Fibroblast of mammary gland (primary cell): ENCODE measurements around the gene FLT3LG.
"Not testable (repeated sequence)": the region's sequence is repeated elsewhere in the genome, so short reads cannot be mapped to it uniquely, and the experiment has no call there.

Experiments
- DNase-seq: peaks from one replicate; pipeline ENCODE4 v3.0.0-alpha.2; 2010; ENCODE audit warnings: low read depth
- H3K4me3 ChIP-seq: 2 replicates; pipeline ENCODE4 v1.5.1; 2011; ENCODE audit warnings: low read depth, mild to moderate bottlenecking, low read length, moderate library complexity; ENCODE audit not compliant: control insufficient read depth
- TF ChIP-seq, protein P1 (sequence below): conservative IDR thresholded peaks from 2 replicates; pipeline ENCODE4 v1.5.1; 2011; ENCODE audit warnings: low read depth, low read length, inconsistent platforms; ENCODE audit not compliant: control insufficient read depth, insufficient read depth

FLT3LG gene

GRCh38 chr19:49453757-49454240 lies 20.2 kb upstream of the FLT3LG start:
- peak overlapping the region; percentile 88 for H3K4me3 ChIP-seq
- TF ChIP-seq, protein P1, sequence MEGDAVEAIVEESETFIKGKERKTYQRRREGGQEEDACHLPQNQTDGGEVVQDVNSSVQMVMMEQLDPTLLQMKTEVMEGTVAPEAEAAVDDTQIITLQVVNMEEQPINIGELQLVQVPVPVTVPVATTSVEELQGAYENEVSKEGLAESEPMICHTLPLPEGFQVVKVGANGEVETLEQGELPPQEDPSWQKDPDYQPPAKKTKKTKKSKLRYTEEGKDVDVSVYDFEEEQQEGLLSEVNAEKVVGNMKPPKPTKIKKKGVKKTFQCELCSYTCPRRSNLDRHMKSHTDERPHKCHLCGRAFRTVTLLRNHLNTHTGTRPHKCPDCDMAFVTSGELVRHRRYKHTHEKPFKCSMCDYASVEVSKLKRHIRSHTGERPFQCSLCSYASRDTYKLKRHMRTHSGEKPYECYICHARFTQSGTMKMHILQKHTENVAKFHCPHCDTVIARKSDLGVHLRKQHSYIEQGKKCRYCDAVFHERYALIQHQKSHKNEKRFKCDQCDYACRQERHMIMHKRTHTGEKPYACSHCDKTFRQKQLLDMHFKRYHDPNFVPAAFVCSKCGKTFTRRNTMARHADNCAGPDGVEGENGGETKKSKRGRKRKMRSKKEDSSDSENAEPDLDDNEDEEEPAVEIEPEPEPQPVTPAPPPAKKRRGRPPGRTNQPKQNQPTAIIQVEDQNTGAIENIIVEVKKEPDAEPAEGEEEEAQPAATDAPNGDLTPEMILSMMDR, result no peak
- no peak for DNase-seq

DNA sequence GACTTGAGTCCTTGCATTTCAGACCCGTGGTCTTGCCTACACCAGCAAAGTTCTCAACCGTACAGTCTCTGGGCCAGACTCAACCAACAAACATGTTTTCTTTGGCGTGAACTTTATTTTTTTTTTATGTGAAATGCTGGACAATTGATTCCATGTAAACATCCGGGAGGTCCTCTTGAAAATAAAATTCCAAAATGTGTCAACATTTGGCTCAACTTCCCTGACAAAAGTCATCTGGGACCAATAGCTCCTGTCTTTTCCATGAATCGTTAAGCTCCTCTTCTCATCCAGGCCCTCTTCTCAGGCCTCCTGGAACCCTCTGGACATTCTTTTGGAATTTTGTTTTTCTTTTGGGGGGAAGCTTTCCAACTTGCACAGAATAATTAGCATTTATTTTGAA lies 18.2 kb upstream of the FLT3LG start:
- no peak overlapping the region for H3K4me3 ChIP-seq
- peak; percentile 42 for DNase-seq
- TF ChIP-seq, protein P1, result no peak

DNA sequence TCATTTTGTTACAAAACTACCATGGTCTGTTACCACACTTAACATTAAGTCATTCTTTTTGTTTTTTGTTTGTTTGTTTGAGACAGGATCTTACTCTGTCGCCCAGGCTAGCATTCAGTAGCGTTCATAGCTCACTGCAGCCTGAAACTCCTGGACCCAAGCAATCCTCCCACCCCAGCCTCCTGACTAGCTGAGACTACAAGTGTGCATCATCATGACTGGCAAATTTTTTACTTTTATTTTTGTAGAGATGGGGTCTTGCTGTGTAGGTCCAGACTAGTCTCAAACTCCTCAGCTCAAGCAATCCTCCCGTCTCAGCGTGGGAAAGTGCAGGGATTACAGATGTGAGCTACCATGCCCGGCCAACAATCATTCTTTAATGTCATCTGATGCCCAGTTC lies 17.7 kb upstream of the FLT3LG start:
- DNase-seq, result no peak
- H3K4me3 ChIP-seq, result no peak overlapping the region
- TF ChIP-seq, protein P1, result no peak

GRCh38 chr19:49458567-49458903 lies 15.5 kb upstream of the FLT3LG start:
- no peak for DNase-seq
- TF ChIP-seq, protein P1, result no peak
- no peak overlapping the region for H3K4me3 ChIP-seq

GRCh38 chr19:49459388-49459787 lies 14.6 kb upstream of the FLT3LG start:
- no peak overlapping the region for H3K4me3 ChIP-seq
- TF ChIP-seq, protein P1, result no peak
- no peak for DNase-seq

- DNase-seq, H3K4me3 ChIP-seq: not testable (repeated sequence)
Observed at GRCh38 chr19:49461130-49461529, 12.9 kb upstream of the FLT3LG start.

- no peak for DNase-seq
- no peak overlapping the region for H3K4me3 ChIP-seq
- TF ChIP-seq, protein P1, result no peak
Observed at GRCh38 chr19:49461656-49462055, 12.4 kb upstream of the FLT3LG start.
